GM13976 (cell line): ENCODE results near the gene PLK3.
A peak's percentile ranks its signal among the peaks of the same experiment; 100 is the strongest.

Experiments
- DNase-seq: peaks from one replicate; pipeline ENCODE4 v3.0.0; 2012; ENCODE audit warnings: low spot score
- CTCF ChIP-seq: IDR thresholded peaks from 2 replicates; pipeline ENCODE4 v1.5.1; 2012; ENCODE audit warnings: borderline replicate concordance, mild to moderate bottlenecking; ENCODE audit not compliant: insufficient read depth; ENCODE audit errors: extremely low read depth, missing control alignments, control extremely low read depth
- in situ Hi-C: fragments of 300-500 bp; cut with MboI; formaldehyde crosslinking; loops from one replicate; pipeline ENCODE4 v1.12.0; 2022; ENCODE audit warnings: low sequenced_read_pairs, mixed read lengths, inconsistent platforms; ENCODE audit not compliant: unreplicated experiment

Gene PLK3

GRCh38 chr1:44826375-44827196 lies 26.4 kb downstream of the PLK3 start:
- in situ Hi-C loops: no loop called here

GRCh38 chr1:44827197-44828002 lies 27.2 kb downstream of the PLK3 start:
- DNase-seq: peak; percentile 28
- no peak for TF ChIP-seq CTCF
- in situ Hi-C loops: no loop called here

More at GRCh38 chr1:44826375-44827196, 26.4 kb downstream of the PLK3 start:
- no peak for DNase-seq
- no peak for TF ChIP-seq CTCF

- in situ Hi-C loops: no loop called here
- DNase-seq: no peak
- TF ChIP-seq CTCF: no peak
These were observed 27.9 kb downstream of the PLK3 start for GRCh38 chr1:44828003-44828651.

DNA sequence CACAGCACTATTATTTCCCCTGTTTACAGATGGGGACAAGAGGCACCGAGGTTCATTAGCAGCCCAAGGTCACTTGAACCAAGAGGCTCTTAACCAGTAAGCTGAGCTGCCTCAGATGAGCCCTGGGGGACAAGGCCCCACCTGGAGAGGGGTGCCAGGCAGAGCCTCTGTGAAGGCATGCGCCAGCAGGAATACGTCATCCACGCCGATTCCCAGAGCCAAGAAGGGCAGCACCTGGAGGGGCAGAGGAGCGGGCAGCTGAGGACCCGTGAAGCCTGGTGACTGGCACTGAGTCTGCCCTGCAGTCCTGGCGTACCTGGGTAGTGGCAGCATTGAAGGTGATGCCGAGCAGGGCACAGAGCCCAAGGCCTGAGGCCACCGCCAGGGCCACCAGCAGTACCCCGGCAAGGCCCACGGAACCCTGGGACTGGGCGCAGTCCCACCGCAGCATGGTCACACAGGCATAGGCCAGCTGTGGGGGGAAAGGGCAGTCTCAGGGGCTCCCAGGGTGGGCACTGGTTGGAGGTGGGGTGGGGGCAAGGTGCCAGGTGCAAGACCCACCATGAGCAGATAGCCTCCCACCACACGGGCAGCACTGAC lies 28.8 kb downstream of the PLK3 start:
- in situ Hi-C loops: no loop called here
- TF ChIP-seq CTCF: no peak
- DNase-seq: no peak

DNA sequence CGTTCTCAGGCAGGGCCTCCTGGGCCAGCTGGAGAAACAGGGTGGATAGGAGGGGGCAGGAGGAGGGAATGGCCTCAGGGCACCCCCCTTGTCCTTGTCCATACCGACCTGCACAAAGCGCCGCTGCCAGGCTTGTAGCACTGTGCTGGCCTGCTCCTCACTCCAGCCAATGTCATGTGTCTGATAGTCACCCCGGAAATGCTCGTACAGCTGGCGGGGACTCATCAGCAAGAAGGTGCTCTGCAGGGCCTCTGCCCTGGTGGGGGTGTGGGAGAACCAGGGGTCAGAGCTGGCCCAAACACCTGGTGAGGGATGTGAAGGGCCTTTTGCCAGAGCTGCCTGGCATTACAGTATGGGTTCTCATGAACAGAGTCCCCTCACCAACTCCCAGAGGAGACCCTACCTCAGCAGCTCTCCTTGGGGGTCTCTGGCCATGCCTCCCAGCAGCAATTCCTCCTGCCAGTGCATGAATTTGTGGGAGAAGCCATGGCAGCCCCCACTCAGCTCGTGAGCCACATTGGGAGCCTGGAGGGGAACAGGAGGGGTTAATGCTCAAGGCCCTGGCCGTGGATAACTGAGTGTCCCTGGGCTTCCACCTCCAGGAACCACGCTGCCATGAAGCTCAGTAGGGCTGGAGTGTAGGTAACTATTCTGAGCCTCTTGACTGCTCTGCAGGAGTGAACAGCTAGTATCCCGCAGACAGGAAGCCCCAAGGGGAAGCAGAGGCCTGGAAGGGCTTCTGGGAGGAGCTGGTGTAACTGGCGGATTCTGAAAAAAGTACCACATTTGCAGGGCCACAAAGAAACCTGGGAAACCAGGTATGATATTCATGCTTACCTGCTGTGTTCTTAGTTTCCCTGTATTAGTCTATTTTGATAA lies 29.6 kb downstream of the PLK3 start:
- TF ChIP-seq CTCF: no peak
- DNase-seq: no peak
- in situ Hi-C loops: no loop called here
